Loucy (cell line): ENCODE measurements around the gene ERCC6L.
A peak's percentile ranks its signal among the peaks of the same experiment; 100 is the strongest.

ENCODE experiments used
- H2AFZ ChIP-seq: fragments of 200-600 bp; sonication (generic); 2 replicates; pipeline ENCODE4 v1.6.0; 2016; ENCODE audit warnings: antibody characterized with exemption, mild to moderate bottlenecking, low read length, moderate library complexity
- H3F3A ChIP-seq: fragments of 200-600 bp; 2 replicates; pipeline ENCODE4 v1.6.0; 2016; ENCODE audit warnings: antibody characterized with exemption, low read depth, mild to moderate bottlenecking
- H3K27me3 ChIP-seq: fragments of 200-600 bp; sonication (generic); 2 replicates; pipeline ENCODE4 v1.6.1; 2014; ENCODE audit warnings: low read length, mild to moderate bottlenecking; ENCODE audit not compliant: insufficient read depth, poor library complexity, severe bottlenecking
- H3K36me3 ChIP-seq: fragments of 200-600 bp; sonication (generic); 2 replicates; pipeline ENCODE4 v1.6.1; 2016; ENCODE audit warnings: low read length; ENCODE audit not compliant: insufficient read depth
- H3K4me1 ChIP-seq: fragments of 200-600 bp; sonication (generic); 2 replicates; pipeline ENCODE4 v1.5.1; 2014; ENCODE audit warnings: low read length, mild to moderate bottlenecking; ENCODE audit not compliant: insufficient read depth, poor library complexity, severe bottlenecking
- H3K4me2 ChIP-seq: fragments of 200-600 bp; sonication (generic); 2 replicates; pipeline ENCODE4 v1.6.0; 2014; ENCODE audit warnings: antibody characterized with exemption, low read length, low read depth, mild to moderate bottlenecking; ENCODE audit not compliant: poor library complexity, severe bottlenecking
- H3K4me3 ChIP-seq: fragments of 200-600 bp; sonication (generic); 2 replicates; pipeline ENCODE4 v1.5.1; 2014; ENCODE audit warnings: low read length, mild to moderate bottlenecking, mixed read lengths; ENCODE audit not compliant: poor library complexity, severe bottlenecking
- H3K79me2 ChIP-seq: fragments of 200-600 bp; sonication (generic); 2 replicates; pipeline ENCODE4 v1.6.1; 2014; ENCODE audit warnings: low read length; ENCODE audit not compliant: insufficient read depth
- H3K9ac ChIP-seq: fragments of 200-600 bp; sonication (generic); 2 replicates; pipeline ENCODE4 v1.6.0; 2014; ENCODE audit warnings: mild to moderate bottlenecking, low read depth, low read length, moderate library complexity; ENCODE audit not compliant: poor library complexity, severe bottlenecking
- H3K9me2 ChIP-seq: fragments of 200-600 bp; sonication (generic); replicated peaks from 2 replicates; pipeline ENCODE4 v1.6.1; 2016; ENCODE audit warnings: low read depth, low read length, mixed read lengths
- H3K9me3 ChIP-seq: fragments of 200-600 bp; sonication (generic); 2 replicates; pipeline ENCODE4 v1.6.1; 2014; ENCODE audit warnings: mild to moderate bottlenecking, antibody characterized with exemption, low read length, low read depth; ENCODE audit not compliant: insufficient read depth
- H4K20me1 ChIP-seq: fragments of 200-600 bp; sonication (generic); 2 replicates; pipeline ENCODE4 v1.6.0; 2014; ENCODE audit warnings: antibody characterized with exemption, low read length, mild to moderate bottlenecking; ENCODE audit not compliant: insufficient read depth, poor library complexity, severe bottlenecking
- EZH2phosphoT487 ChIP-seq: fragments of 200-600 bp; IDR thresholded peaks from 2 replicates; pipeline ENCODE4 v1.6.1; 2018; ENCODE audit warnings: antibody characterized with exemption, mild to moderate bottlenecking, moderate library complexity, borderline replicate concordance
- TF ChIP-seq, protein P1 (sequence below): fragments of 200-600 bp; sonication (generic); conservative IDR thresholded peaks from 2 replicates; pipeline ENCODE4 v1.5.1; 2014; ENCODE audit warnings: mild to moderate bottlenecking, antibody characterized with exemption, low read length

ERCC6L gene

DNA sequence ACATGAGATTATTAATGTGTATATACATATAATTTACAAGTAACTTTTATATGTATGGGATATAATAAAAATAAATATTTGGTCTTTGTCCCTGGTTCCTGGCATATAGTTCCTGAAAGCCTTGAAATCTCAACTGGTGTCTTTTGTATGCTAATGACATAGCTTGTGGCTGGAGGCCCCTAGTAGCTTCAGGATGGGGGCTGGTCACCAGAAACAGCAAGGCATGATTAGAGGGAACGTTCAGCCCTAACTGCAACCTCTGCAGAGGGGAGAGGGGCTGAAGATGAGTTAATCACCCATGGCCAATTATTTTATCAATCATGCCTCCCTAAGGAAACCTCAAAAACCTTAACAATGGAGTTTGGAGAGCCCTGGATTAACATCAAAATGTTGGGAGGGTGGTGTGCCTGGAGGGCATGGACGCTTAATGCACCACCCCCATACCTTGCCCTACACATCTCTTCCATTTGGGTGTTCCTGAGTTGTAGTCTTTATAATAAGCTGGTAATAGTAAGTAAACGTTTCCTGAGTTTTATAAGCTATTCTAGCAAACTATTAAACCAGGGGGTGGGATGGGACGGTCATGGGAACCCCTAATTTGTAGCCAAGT, 35.9 kb downstream of the ERCC6L start:
- Histone ChIP-seq H3K9ac (no peak overlapping the region), H3K4me2 (no peak overlapping the region), H3K9me2 (no peaks in the 10 kb centered on the region), H3K9me3 (no peaks in the 10 kb centered on the region), H3K4me1 (no peaks in the 10 kb centered on the region), H3K79me2 (no peaks in the 10 kb centered on the region), H3F3A (no peaks in the 10 kb centered on the region), H2AFZ (no peak overlapping the region), H3K36me3 (peaks cover 45% of the 10 kb centered on the region), H4K20me1 (no peaks in the 10 kb centered on the region), H3K4me3 (no peak overlapping the region), H3K27me3 (no peaks in the 10 kb centered on the region)
- no peak for TF ChIP-seq EZH2phosphoT487
- TF ChIP-seq, protein P1, sequence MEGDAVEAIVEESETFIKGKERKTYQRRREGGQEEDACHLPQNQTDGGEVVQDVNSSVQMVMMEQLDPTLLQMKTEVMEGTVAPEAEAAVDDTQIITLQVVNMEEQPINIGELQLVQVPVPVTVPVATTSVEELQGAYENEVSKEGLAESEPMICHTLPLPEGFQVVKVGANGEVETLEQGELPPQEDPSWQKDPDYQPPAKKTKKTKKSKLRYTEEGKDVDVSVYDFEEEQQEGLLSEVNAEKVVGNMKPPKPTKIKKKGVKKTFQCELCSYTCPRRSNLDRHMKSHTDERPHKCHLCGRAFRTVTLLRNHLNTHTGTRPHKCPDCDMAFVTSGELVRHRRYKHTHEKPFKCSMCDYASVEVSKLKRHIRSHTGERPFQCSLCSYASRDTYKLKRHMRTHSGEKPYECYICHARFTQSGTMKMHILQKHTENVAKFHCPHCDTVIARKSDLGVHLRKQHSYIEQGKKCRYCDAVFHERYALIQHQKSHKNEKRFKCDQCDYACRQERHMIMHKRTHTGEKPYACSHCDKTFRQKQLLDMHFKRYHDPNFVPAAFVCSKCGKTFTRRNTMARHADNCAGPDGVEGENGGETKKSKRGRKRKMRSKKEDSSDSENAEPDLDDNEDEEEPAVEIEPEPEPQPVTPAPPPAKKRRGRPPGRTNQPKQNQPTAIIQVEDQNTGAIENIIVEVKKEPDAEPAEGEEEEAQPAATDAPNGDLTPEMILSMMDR: no peak

DNA sequence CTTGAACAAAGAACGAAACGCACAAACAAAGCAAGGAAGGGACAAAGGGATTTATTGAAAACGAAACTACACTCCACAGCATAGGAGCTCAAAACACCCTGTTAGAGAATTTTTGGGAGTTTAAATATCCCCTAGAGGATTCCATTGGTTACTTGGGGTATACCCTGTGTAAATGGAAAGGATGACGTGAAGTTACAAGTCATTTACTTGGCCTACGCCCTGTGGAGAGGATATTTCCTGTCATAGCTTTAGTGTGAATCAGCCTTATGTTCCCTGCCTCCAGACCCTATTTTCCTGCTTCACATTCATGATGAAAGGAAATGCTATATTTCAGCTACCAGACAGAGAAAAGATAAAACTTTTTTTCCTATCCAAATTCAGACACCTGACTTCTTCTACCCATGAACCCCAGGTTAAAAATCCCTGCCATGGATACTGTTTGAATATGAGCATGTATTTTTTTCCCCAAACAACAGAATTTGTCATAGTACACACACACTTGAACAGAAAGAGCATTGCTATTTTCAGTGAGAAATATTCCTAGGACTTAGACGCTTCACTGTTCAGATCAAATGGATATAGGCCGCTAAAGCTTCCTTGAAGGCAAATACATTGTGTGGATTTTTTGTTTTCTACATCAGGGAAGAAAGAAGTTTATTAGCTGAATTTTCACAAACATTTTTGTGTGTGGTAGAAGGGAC, 36.8 kb downstream of the ERCC6L start:
- no peak overlapping the region for H3K4me2 ChIP-seq
- H3K27me3 ChIP-seq: no peaks in the 10 kb centered on the region
- H3K9me2 ChIP-seq: no peaks in the 10 kb centered on the region
- no peaks in the 10 kb centered on the region for H3K4me1 ChIP-seq
- H3K79me2 ChIP-seq: no peaks in the 10 kb centered on the region
- no peak for TF ChIP-seq EZH2phosphoT487
- TF ChIP-seq, protein P1: no peak
- H4K20me1 ChIP-seq: no peaks in the 10 kb centered on the region
- no peak overlapping the region for H2AFZ ChIP-seq
- H3K9me3 ChIP-seq: no peaks in the 10 kb centered on the region
- no peak overlapping the region for H3K9ac ChIP-seq
- no peak overlapping the region for H3K4me3 ChIP-seq
- H3K36me3 ChIP-seq: peaks cover 45% of the 10 kb centered on the region; the same call in 1 of the 2 replicates
- no peaks in the 10 kb centered on the region for H3F3A ChIP-seq

DNA sequence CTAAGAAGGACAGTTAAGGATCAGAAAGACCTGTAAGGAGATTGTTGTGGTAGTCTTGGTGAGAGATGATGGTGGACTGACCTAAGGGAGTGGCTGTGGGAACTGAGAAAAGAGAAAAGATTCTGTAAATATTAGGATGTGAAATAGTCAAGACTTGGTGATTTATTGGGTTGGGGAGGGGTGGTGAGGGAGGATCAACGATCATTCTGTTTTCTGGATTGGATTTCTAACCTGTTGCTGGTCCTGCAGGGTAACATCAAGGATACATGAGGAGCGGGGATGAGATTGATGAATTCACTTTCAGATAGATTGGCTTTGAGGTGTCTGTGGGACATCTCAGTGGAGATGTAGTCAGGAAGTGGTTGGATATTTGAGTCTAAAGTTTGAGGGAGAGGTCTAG, 55.9 kb downstream of the ERCC6L start:
- no peak for TF ChIP-seq EZH2phosphoT487
- TF ChIP-seq, protein P1: no peak
- Histone ChIP-seq H3K9me2 (no peaks in the 10 kb centered on the region), H3F3A (no peaks in the 10 kb centered on the region), H3K9ac (peak overlapping the region; percentile 91), H3K4me1 (peaks cover 5% of the 10 kb centered on the region), H4K20me1 (peaks cover 5% of the 10 kb centered on the region), H3K27me3 (no peaks in the 10 kb centered on the region), H3K36me3 (no peaks in the 10 kb centered on the region), H3K4me3 (peak overlapping the region; percentile 94), H3K9me3 (no peaks in the 10 kb centered on the region), H3K4me2 (peak overlapping the region; percentile 82), H3K79me2 (peaks cover 22% of the 10 kb centered on the region), H2AFZ (no peak overlapping the region)
